Measurements from ENCODE around the gene NFYA.

NFYA gene

GRCh38 chr6:41120058-41120457, 47.3 kb downstream of the NFYA start:
- DNase-seq (ENCODE audit: low spot score), result no peak

GRCh38 chr6:41122373-41122772, 49.6 kb downstream of the NFYA start:
- no peak for DNase-seq (ENCODE audit: low spot score)

DNA sequence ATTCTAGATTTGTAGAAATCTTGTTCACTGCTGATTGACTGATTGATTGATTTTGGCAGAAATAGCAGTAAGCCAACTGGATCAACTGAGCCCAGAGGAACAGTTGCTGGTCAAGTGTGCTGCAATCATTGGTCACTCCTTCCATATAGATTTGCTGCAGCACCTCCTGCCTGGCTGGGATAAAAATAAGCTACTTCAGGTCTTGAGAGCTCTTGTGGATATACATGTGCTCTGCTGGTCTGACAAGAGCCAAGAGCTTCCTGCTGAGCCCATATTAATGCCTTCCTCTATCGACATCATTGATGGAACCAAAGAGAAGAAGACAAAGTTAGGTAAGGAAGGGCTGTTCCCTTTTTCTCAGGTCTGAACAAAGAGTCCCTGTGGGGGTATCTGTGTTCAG, 50.1 kb downstream of the NFYA start:
- no peak for DNase-seq (ENCODE audit: low spot score)

GRCh38 chr6:41125282-41125681, 52.5 kb downstream of the NFYA start:
- DNase-seq (ENCODE audit: low spot score), result no peak

GRCh38 chr6:41132254-41132653, 59.5 kb downstream of the NFYA start:
- DNase-seq (ENCODE audit: low spot score), result no peak

- no peak for DNase-seq (ENCODE audit: low spot score)
Measured at GRCh38 chr6:41135062-41135832, 62.5 kb downstream of the NFYA start.

- no peak for DNase-seq (ENCODE audit: low spot score)
Measured at GRCh38 chr6:41136911-41137310, 64.1 kb downstream of the NFYA start.

- DNase-seq (ENCODE audit: low spot score), result no peak
Measured at GRCh38 chr6:41147917-41148316, 75.1 kb downstream of the NFYA start.
